CD8-positive, alpha-beta memory T cell (primary cell): ENCODE measurements around the gene CYP4F12. TPM values are rescaled to one million over a fixed set of nuclear protein-coding genes. Genes with fewer than 3 reads are reported as not detected.

Experiments
- CTCF ChIA-PET: fragments of 350-600 bp; sonication (Branson Sonifier 250); formaldehyde crosslinking; loops from one replicate; lab custom pipeline; 2021; ENCODE audit warnings: antibody characterized with exemption; lab: Charles Lee
- POLR2A ChIA-PET: fragments of 350-600 bp; sonication (Branson Sonifier 250); formaldehyde crosslinking; loops from one replicate; lab custom pipeline; 2021; ENCODE audit warnings: antibody characterized with exemption; lab: Charles Lee
- DNase-seq, 5 donors: peaks; one replicate each; pipeline versions ENCODE4 v3.0.0 to v3.0.0-alpha.2; 2020 to 2022; ENCODE audit warnings: mixed read lengths in 1 of 5
- H3K27ac ChIP-seq: one replicate; pipeline ENCODE4 v1.7.0; 2013; ENCODE audit warnings: low read depth, mild to moderate bottlenecking, low read length, moderate library complexity
- H3K27me3 ChIP-seq: 2 replicates; pipeline ENCODE4 v1.7.0; 2013; ENCODE audit warnings: low read length, mild to moderate bottlenecking; ENCODE audit not compliant: insufficient read depth, poor library complexity, severe bottlenecking
- H3K36me3 ChIP-seq: 2 replicates; pipeline ENCODE4 v1.7.0; 2013; ENCODE audit warnings: mild to moderate bottlenecking, low read length, moderate library complexity; ENCODE audit not compliant: insufficient read depth
- H3K4me1 ChIP-seq: 2 replicates; pipeline ENCODE4 v1.7.0; 2013; ENCODE audit warnings: mild to moderate bottlenecking, low read length, moderate library complexity; ENCODE audit not compliant: insufficient read depth
- H3K4me3 ChIP-seq: 2 replicates; pipeline ENCODE4 v1.7.0; 2013; ENCODE audit warnings: mild to moderate bottlenecking, low read length
- H3K9me3 ChIP-seq: 2 replicates; pipeline ENCODE4 v1.7.0; 2013; ENCODE audit warnings: mild to moderate bottlenecking, low read length
- H3K27ac Mint-ChIP-seq, 8 donors: one replicate each; pipeline ENCODE4 v1.8.0; 2020 to 2021; ENCODE audit warnings: mixed read lengths in 8 of 8, mild to moderate bottlenecking in 6 of 8, inconsistent platforms in 3 of 8, moderate library complexity in 3 of 8
- H3K27me3 Mint-ChIP-seq, 2 donors: one replicate each; pipeline ENCODE4 v1.8.0; 2020 to 2021; ENCODE audit warnings: mixed read lengths in 2 of 2, mild to moderate bottlenecking in 1 of 2, moderate library complexity in 1 of 2
- H3K36me3 Mint-ChIP-seq, 3 donors: one replicate each; pipeline ENCODE4 v1.8.0; 2020 to 2021; ENCODE audit warnings: mixed read lengths in 3 of 3, inconsistent platforms in 1 of 3, mild to moderate bottlenecking in 1 of 3
- H3K4me1 Mint-ChIP-seq, 3 donors: one replicate each; pipeline ENCODE4 v1.8.0; 2020 to 2021; ENCODE audit warnings: mixed read lengths in 3 of 3, inconsistent platforms in 1 of 3, mild to moderate bottlenecking in 1 of 3
- H3K4me3 Mint-ChIP-seq, 7 donors: one replicate each; pipeline ENCODE4 v1.8.0; 2020 to 2021; ENCODE audit warnings: mixed read lengths in 7 of 7, mild to moderate bottlenecking in 6 of 7, moderate library complexity in 4 of 7, inconsistent platforms in 2 of 7
- H3K9me3 Mint-ChIP-seq, 5 donors: one replicate each; pipeline ENCODE4 v1.8.0; 2020 to 2022; ENCODE audit warnings: mixed read lengths in 5 of 5, mild to moderate bottlenecking in 3 of 5, moderate library complexity in 2 of 5, inconsistent platforms in 1 of 5
- polyA plus RNA-seq: library from polyadenylated mRNA; unstranded; fragments of 300-500 nt; fragmentation: Illumina TruSeq; gene quantifications from one replicate; pipeline ENCODE4 v1.2.3, GENCODE V29; 2021
- total RNA-seq, 2 experiments: library from RNA; stranded (reverse); gene quantifications; one replicate each; pipeline ENCODE4 v1.2.3, GENCODE V29; 2021

CYP4F12 gene
- total and polyA plus RNA-seq, 3 experiments from 2014 or later = 0.93 to 1.3 TPM; not detected in 1

DNA sequence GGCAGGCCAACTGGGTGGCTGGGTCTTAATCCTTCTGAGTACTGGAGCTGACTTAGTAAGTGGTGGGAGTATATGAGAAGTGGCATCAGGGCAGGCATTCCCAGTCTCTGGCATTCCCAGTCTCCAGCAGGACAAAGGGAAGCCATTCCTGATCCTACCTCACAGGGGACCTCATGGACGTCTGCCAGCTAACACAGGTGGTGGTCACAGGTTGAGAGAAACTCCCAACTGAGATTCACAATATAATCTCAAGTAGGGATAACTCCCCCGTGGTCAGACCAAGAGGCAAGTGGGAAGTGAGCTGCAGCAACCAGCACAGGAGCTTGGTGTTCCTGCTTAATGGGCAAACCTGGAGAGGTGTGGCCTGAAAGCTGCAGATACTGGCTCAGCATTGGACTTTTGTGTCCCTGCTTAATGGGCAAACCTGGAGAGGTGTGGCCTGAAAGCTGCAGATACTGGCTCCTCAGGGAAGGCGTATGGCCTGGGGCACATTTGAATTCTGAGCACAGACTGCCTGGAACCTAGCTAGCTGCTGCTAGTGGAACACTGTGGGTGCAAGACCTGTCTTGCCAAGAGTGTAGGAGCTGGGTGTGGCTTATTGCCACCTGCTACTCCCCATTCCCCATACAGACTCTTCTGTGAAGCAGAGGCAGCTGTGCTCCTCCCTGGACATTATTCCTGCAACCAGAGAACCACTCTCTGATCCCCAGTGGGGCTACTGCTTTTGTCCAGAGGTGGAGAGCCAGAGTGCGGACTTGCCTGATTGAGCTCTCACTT, 29.1 kb downstream of the CYP4F12 start:
- Histone ChIP-seq H3K4me1 (no peaks in the 10 kb centered on the region), H3K4me3 (no peak overlapping the region), H3K27ac (no peak overlapping the region), H3K9me3 (no peaks in the 10 kb centered on the region), H3K36me3 (no peaks in the 10 kb centered on the region), H3K27me3 (no peaks in the 10 kb centered on the region)
- H3K9me3 Mint-ChIP-seq = peaks cover 0 to 7% (median 6%) of the 10 kb centered on the region in 5 donors
- peaks cover 0 to 1% (median 0%) of the 10 kb centered on the region in 3 donors for H3K36me3 Mint-ChIP-seq
- ChIA-PET POLR2A (no interaction called here), CTCF (no interaction called here)
- H3K27ac Mint-ChIP-seq = no peak overlapping the region
- H3K27me3 Mint-ChIP-seq = peaks cover 15 to 52% of the 10 kb centered on the region in 2 donors
- H3K4me1 Mint-ChIP-seq = peaks cover 0 to 4% (median 1%) of the 10 kb centered on the region in 3 donors
- no peak overlapping the region for H3K4me3 Mint-ChIP-seq
- DNase-seq = no peak

DNA sequence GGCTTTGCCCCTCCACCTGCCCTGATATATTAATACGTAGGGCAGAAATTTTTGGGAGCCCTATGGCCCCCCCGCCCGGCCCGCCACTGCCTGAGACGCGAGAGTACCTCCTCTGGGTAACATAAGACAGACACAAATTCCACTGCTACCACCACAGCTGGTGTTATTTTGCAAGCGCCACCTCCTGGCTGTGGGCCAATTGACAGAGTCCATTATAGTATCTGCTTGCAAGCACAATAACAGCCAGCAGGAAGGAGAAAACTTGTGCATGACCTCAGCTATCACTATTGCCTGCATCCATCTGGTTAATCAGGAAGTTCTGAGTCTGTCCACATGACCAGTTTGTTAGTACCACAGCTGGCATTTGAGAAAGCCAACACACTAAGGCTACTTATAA, 29.6 kb downstream of the CYP4F12 start:
- peaks cover 15 to 50% of the 10 kb centered on the region in 2 donors for H3K27me3 Mint-ChIP-seq
- peaks cover 0 to 4% (median 1%) of the 10 kb centered on the region in 3 donors for H3K4me1 Mint-ChIP-seq
- no peak overlapping the region for H3K27ac ChIP-seq
- no peak overlapping the region for H3K27ac Mint-ChIP-seq
- no peaks in the 10 kb centered on the region for H3K27me3 ChIP-seq
- H3K36me3 Mint-ChIP-seq = no peaks in the 10 kb centered on the region
- DNase-seq = peak in 1 of 5 donors; percentile 55
- H3K9me3 ChIP-seq = no peaks in the 10 kb centered on the region
- no peaks in the 10 kb centered on the region for H3K36me3 ChIP-seq
- H3K4me3 Mint-ChIP-seq = no peak overlapping the region
- POLR2A ChIA-PET = no interaction called here
- peaks cover 0 to 9% (median 7%) of the 10 kb centered on the region in 5 donors for H3K9me3 Mint-ChIP-seq
- no peaks in the 10 kb centered on the region for H3K4me1 ChIP-seq
- H3K4me3 ChIP-seq = no peak overlapping the region
- CTCF ChIA-PET = no interaction called here

DNA sequence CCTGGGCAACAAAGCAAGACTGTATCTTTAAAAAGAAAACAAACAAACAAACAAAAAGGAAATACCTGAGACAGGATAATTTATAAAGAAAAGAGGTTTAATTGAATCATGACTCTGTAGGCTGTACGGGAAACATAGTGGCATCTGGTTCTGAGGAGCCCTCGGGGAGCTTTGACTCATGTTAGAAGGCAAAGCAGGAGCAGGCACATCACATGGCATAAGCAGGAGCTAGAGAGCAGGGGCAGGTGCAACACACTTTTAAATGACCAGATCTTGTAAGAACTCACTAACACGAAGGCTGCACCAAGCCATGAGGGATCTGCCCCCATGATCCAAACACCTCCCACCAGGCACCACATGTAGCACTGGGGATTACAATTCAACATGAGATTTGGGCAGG, 41.8 kb downstream of the CYP4F12 start:
- DNase-seq = no peak
- peaks cover 9 to 30% of the 10 kb centered on the region in 2 donors for H3K27me3 Mint-ChIP-seq
- Histone ChIP-seq H3K36me3 (no peaks in the 10 kb centered on the region), H3K4me1 (no peaks in the 10 kb centered on the region), H3K4me3 (no peak overlapping the region), H3K9me3 (no peaks in the 10 kb centered on the region), H3K27ac (no peak overlapping the region), H3K27me3 (no peaks in the 10 kb centered on the region)
- H3K4me1 Mint-ChIP-seq = no peaks in the 10 kb centered on the region
- H3K9me3 Mint-ChIP-seq = peaks cover 0 to 2% (median 0%) of the 10 kb centered on the region in 5 donors
- ChIA-PET CTCF (no interaction called here), POLR2A (no interaction called here)
- H3K4me3 Mint-ChIP-seq = no peak overlapping the region
- no peak overlapping the region for H3K27ac Mint-ChIP-seq
- no peaks in the 10 kb centered on the region for H3K36me3 Mint-ChIP-seq

DNA sequence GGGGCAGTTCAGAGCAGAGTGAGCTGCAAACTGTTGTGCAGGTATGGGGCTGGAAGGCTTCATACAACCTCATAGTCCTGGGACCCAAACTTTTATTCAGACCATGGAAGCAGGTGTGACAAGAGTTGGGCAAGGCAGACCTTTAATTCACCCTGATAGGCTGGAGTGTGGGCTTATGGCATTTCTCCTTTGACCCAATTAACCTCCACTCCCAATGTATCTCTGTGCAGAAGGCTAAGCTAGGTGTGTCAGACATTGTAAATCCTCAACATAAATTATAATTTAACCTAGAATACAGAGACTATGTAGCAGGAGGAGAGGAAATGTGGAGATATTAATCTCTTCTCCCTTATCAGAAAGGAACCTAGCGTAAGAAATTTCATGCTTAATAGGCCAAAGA, 42.8 kb downstream of the CYP4F12 start:
- no peak overlapping the region for H3K4me3 Mint-ChIP-seq
- ChIA-PET CTCF (no interaction called here), POLR2A (no interaction called here)

DNA sequence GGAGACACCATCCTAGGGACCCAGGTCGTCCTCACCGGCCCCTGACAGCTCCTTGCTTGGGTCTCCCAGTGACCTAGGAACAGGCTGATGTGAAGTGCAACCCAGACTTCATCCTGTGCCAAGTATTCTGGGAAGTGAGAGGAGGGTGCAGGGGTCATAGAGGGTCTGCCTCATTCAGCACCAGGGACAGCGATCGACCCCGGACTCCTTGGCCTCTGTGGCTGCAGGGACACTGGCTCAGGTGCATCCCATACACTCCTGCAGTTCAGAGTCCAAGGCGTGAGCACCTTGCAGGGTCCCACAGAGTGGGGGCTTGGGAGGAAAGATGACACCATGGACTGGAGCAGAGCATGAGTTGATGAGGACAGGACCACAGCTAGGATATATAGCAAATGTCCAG, 44.9 kb downstream of the CYP4F12 start:
- Mint-ChIP-seq H3K4me1 (no peaks in the 10 kb centered on the region), H3K27ac (no peak overlapping the region), H3K4me3 (no peak overlapping the region), H3K9me3 (peaks cover 0 to 2% (median 0%) of the 10 kb centered on the region in 5 donors), H3K36me3 (no peaks in the 10 kb centered on the region), H3K27me3 (peaks cover 16 to 30% of the 10 kb centered on the region in 2 donors)
- no peak for DNase-seq
- Histone ChIP-seq H3K27me3 (no peaks in the 10 kb centered on the region), H3K27ac (no peak overlapping the region), H3K36me3 (no peaks in the 10 kb centered on the region), H3K4me1 (no peaks in the 10 kb centered on the region), H3K4me3 (no peak overlapping the region), H3K9me3 (no peaks in the 10 kb centered on the region)
- ChIA-PET POLR2A (no interaction called here), CTCF (no interaction called here)

More for the DNA sequence above, 42.8 kb downstream of the CYP4F12 start:
- H3K4me3 ChIP-seq = no peak overlapping the region
- H3K27ac Mint-ChIP-seq = no peak overlapping the region
- H3K4me1 ChIP-seq = no peaks in the 10 kb centered on the region
- H3K4me1 Mint-ChIP-seq = no peaks in the 10 kb centered on the region
- no peaks in the 10 kb centered on the region for H3K27me3 ChIP-seq
- no peaks in the 10 kb centered on the region for H3K36me3 ChIP-seq
- H3K9me3 ChIP-seq = no peaks in the 10 kb centered on the region
- H3K36me3 Mint-ChIP-seq = no peaks in the 10 kb centered on the region
- no peak overlapping the region for H3K27ac ChIP-seq
- H3K27me3 Mint-ChIP-seq = peaks cover 9 to 25% of the 10 kb centered on the region in 2 donors
- H3K9me3 Mint-ChIP-seq = peaks cover 0 to 2% (median 0%) of the 10 kb centered on the region in 5 donors
- DNase-seq = no peak

DNA sequence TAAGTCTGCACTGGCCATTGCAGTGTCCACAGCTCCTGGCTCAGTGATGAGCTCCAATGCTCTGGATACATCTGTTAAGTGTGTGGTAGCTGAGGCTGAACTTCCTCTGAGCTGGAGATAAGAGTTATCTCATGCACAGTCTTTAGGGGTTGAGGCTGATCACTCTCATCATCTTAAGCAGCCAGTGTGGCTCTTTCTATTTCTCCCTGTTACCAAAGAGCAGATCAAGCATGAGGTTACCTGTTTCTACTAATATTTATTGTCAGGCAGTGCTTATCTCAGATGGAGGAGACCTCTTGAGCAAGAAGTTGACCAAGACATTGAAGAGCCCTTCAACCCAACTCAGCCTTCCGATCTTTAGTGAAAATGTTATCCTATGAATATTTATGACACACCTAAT, 48.4 kb downstream of the CYP4F12 start:
- no peak for DNase-seq
- Mint-ChIP-seq H3K27me3 (peaks cover 18 to 45% of the 10 kb centered on the region in 2 donors), H3K36me3 (no peaks in the 10 kb centered on the region), H3K4me3 (no peak overlapping the region), H3K4me1 (no peaks in the 10 kb centered on the region), H3K9me3 (peaks cover 0 to 2% (median 0%) of the 10 kb centered on the region in 5 donors), H3K27ac (no peak overlapping the region)
- POLR2A ChIA-PET = no interaction called here
- CTCF ChIA-PET = interaction anchor here (0.5 kb wide), 1 partner anchor 234 kb away, joined by 3 read pairs; no protein-coding TSS in a partner anchor
- no peak overlapping the region for H3K27ac ChIP-seq
- H3K27me3 ChIP-seq = no peaks in the 10 kb centered on the region
- H3K9me3 ChIP-seq = no peaks in the 10 kb centered on the region
- H3K4me3 ChIP-seq = no peak overlapping the region
- H3K4me1 ChIP-seq = no peaks in the 10 kb centered on the region
- no peaks in the 10 kb centered on the region for H3K36me3 ChIP-seq

DNA sequence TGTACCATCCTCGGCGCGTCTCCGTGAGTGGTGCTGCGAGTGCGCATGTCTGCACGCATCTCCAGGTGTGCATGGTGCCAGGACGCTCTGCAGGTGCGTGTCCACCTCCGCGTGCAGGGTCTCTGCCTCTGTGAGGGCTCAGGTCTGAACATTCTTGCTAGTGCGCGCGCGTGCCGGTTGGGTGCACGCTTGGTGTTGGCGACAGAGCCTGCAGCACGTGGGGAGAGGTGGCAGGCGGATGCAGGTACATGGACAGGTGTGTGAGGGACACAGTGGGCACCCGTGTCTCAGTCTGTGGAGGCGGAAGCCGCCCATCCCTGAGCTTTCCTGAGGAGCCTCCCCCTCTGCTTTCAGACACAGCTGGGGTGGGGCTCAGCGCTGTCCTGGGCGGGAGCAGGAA, 50.1 kb downstream of the CYP4F12 start:
- Histone ChIP-seq H3K9me3 (no peaks in the 10 kb centered on the region), H3K27ac (no peak overlapping the region), H3K27me3 (no peaks in the 10 kb centered on the region), H3K4me3 (no peak overlapping the region), H3K4me1 (no peaks in the 10 kb centered on the region), H3K36me3 (no peaks in the 10 kb centered on the region)
- CTCF ChIA-PET = no interaction called here
- H3K4me3 Mint-ChIP-seq = no peak overlapping the region
- H3K36me3 Mint-ChIP-seq = no peaks in the 10 kb centered on the region
- H3K27me3 Mint-ChIP-seq = peaks cover 19 to 55% of the 10 kb centered on the region in 2 donors
- POLR2A ChIA-PET = no interaction called here
- H3K4me1 Mint-ChIP-seq = peaks cover 0 to 9% (median 3%) of the 10 kb centered on the region in 3 donors
- no peak for DNase-seq
- H3K27ac Mint-ChIP-seq = no peak overlapping the region
- peaks cover 0 to 2% (median 0%) of the 10 kb centered on the region in 5 donors for H3K9me3 Mint-ChIP-seq

DNA sequence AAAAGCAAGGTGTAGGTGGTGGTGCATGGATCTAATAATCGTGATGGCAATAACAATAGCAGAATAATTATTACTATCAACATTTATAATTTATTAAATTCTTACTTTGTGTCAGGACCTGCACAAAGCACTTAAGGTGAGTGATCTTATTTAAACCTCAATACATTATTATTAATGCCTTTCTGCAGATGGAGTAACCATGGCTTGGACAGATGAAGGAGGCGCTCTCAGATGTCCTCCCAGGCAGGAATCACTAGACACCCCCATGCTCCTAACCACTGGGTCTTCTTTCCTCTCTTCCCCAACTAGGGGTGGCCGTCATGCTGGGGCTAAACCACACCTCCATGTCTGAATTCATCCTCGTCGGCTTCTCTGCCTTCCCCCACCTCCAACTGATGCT, 54.8 kb downstream of the CYP4F12 start, which contains the start of gene OR10H2:
Gene OR10H2 (plus strand): TSS at position 301 of the 400 bp plus-strand sequence. CDS start 20 bp downstream, at position 321.
- Mint-ChIP-seq H3K27me3 (peaks cover 11 to 56% of the 10 kb centered on the region in 2 donors), H3K36me3 (no peaks in the 10 kb centered on the region), H3K9me3 (peaks cover 0 to 7% (median 0%) of the 10 kb centered on the region in 5 donors), H3K27ac (no peak within 1 kb of the TSS), H3K4me1 (peaks cover 11 to 23% (median 15%) of the 10 kb centered on the region in 3 donors), H3K4me3 (no peak within 1 kb of the TSS)
- ChIA-PET POLR2A (no interaction called here), CTCF (no interaction called here)
- Histone ChIP-seq H3K4me3 (no peak within 1 kb of the TSS), H3K4me1 (no peaks in the 10 kb centered on the region), H3K27me3 (no peaks in the 10 kb centered on the region), H3K36me3 (no peaks in the 10 kb centered on the region), H3K27ac (no peak within 1 kb of the TSS), H3K9me3 (no peaks in the 10 kb centered on the region)
- DNase-seq = no peak
